Spleen (tissue), 11 donors: Measurements from ENCODE around the gene NECTIN4. TPM values are rescaled to one million over a fixed set of nuclear protein-coding genes. Genes with fewer than 3 reads are reported as not detected.
"Not testable (repeated sequence)": the region's sequence is repeated elsewhere in the genome, so short reads cannot be mapped to it uniquely, and the experiment has no call there.

ENCODE experiments used
- DNase-seq: peaks from one replicate; pipeline ENCODE4 v3.0.0-alpha.2; 2020
- H3K27ac ChIP-seq, 8 donors: fragments of 200-600 bp; sonication (generic) in 7 of 8; 1 replicate in 4 of 8; 2 replicates in 4 of 8; pipeline versions ENCODE4 v1.5.0 to v1.8.0; 2016 to 2021; ENCODE audit warnings: inconsistent platforms in 4 of 8, mild to moderate bottlenecking in 4 of 8, moderate library complexity in 1 of 8
- H3K27me3 ChIP-seq, 7 donors: fragments of 200-600 bp; sonication (generic) in 6 of 7; replicated peaks in 1 of 7; 1 replicate in 4 of 7; 2 replicates in 3 of 7; pipeline versions ENCODE4 v1.5.0 to v1.8.0; 2016 to 2021; ENCODE audit warnings: inconsistent platforms in 3 of 7, mild to moderate bottlenecking in 1 of 7
- H3K36me3 ChIP-seq, 6 donors: fragments of 200-600 bp; sonication (generic) in 5 of 6; 1 replicate in 4 of 6; 2 replicates in 2 of 6; pipeline versions ENCODE4 v1.5.0 to v1.8.0; 2016 to 2021; ENCODE audit warnings: inconsistent platforms in 2 of 6
- H3K4me1 ChIP-seq, 6 donors: fragments of 200-600 bp; sonication (generic) in 5 of 6; 1 replicate in 3 of 6; 2 replicates in 3 of 6; pipeline versions ENCODE4 v1.5.0 to v1.8.0; 2016 to 2021; ENCODE audit warnings: inconsistent platforms in 3 of 6
- H3K4me3 ChIP-seq, 8 donors: fragments of 200-600 bp; sonication (generic) in 7 of 8; 1 replicate in 4 of 8; 2 replicates in 4 of 8; pipeline versions ENCODE4 v1.5.0 to v1.8.0; 2016 to 2021; ENCODE audit warnings: inconsistent platforms in 4 of 8, mild to moderate bottlenecking in 4 of 8, moderate library complexity in 2 of 8
- H3K9me3 ChIP-seq, 8 donors: fragments of 200-600 bp; sonication (generic) in 7 of 8; 1 replicate in 4 of 8; 2 replicates in 4 of 8; pipeline versions ENCODE4 v1.5.0 to v1.8.0; 2016 to 2021; ENCODE audit warnings: inconsistent platforms in 4 of 8
- CTCF ChIP-seq, 11 experiments: fragments of 200-600 bp in 7 of 11; fragments of 450-650 bp in 4 of 11; sonication (generic) in 4 of 11; IDR thresholded peaks in 8 of 11; conservative IDR thresholded peaks in 3 of 11; 1 replicate in 7 of 11; 2 replicates in 4 of 11; pipeline versions ENCODE4 v1.4.0 to v1.8.0; 2016 to 2021; ENCODE audit warnings: antibody characterized with exemption in 11 of 11, inconsistent platforms in 4 of 11, mild to moderate bottlenecking in 1 of 11
- POLR2A ChIP-seq, 3 donors: fragments of 450-650 bp; IDR thresholded peaks; one replicate each; pipeline ENCODE4 v1.5.1; 2017; ENCODE audit warnings: antibody characterized with exemption in 3 of 3, mild to moderate bottlenecking in 1 of 3
- POLR2AphosphoS5 ChIP-seq, 3 donors: sonication (generic); formaldehyde crosslinking; IDR thresholded peaks; one replicate each; pipeline ENCODE4 v1.5.1; 2017; ENCODE audit warnings: antibody characterized with exemption in 3 of 3
- WGBS, 5 donors: extraction: QIAGEN DNeasy Blood & Tissue Kit in 3 of 5; methylation state at CpG; one replicate each; pipeline versions ENCODE4 v1.1.5 to v1.1.7; 2013 to 2018; 5-methylcytosine and 5-hydroxymethylcytosine counted together
- intact Hi-C: fragments of 100-400 bp; cut with DNase I; formaldehyde crosslinking; loops from one replicate; pipeline ENCODE4 v1.15.0; 2023; ENCODE audit warnings: low total_unique reads
- polyA plus RNA-seq, 3 donors: library from polyadenylated mRNA; stranded (reverse); fragments of 200-250 nt; gene quantifications; one replicate each; pipeline ENCODE4 v1.2.1, GENCODE V29; 2013
- total RNA-seq, 7 donors: library from RNA; depleted of rRNA in 3 of 7; stranded (reverse); fragments of >200 nt in 3 of 7; fragmentation: NEBNext Ultra II Directional in 4 of 7; extraction: Animal tissue kit (Norgen Biotek cat#: 25700) in 4 of 7; gene quantifications; one replicate each; pipeline versions ENCODE4 v1.1.0 to v1.2.1, GENCODE V29; 2016 to 2021
- donor health status: healthy with polysubstance abuse.
- donor health status: DM: no; HTN: no; CAD: no; lungs with moderate emphysema.
- donor health status: DM: no; HTN: no; CAD: no.
- donor health status: Bipolar disorder and iron deficiency.
- donor health status: healthy.
- donor health status: DM: no; HTN: no; CAD: no.
- donor health status: DM: yes; HTN: yes; CAD: no.

NECTIN4 gene
- total and polyA plus RNA-seq, 10 donors, result 0.03 to 0.06 (median 0.04) TPM; not detected in 7

DNA sequence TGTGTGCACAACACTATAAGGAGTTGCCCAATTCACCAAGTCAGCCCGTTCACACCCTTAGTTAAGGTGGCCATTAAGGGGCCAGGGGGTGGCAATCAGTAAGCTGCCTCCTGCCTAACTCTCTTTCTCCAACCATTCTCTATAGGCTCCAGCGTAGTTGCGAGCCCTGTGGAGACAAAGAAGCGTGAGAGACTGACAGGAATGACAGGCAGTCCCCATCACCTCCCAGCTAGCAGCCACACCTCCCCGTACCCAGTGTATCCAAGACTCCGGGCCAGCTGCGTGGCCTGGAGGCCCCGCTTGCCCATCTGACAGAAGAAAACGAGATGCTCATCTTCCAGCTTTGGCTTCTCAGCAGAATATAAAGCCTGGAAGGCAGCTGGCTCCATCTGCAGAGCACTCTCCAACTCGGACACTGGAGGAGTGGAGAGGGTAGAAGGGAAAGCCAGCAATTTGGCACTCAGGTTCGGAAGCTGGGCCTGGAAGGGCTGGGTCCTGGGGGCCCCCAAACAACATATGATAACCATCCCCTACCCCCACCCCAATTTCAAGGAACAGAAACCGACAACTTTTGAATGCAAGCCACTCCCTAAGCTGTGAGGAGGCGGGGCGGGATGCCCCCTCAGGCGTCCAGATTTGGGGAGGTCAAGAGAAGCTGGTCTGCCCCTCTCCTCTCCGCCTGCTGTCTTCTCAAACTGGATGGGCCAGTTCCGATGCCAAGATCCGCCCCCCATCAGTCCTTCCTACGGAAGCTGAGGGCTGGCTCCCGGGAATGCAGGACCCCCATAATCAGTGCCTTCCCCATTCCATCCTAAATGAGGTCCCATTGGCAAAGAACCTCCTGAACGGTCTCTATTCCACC is 51.5 kb downstream of the NECTIN4 start:
- Histone ChIP-seq H3K4me1 (peaks cover 4 to 82% (median 49%) of the 10 kb centered on the region in 6 donors), H3K9me3 (no peaks in the 10 kb centered on the region), H3K27me3 (no peaks in the 10 kb centered on the region), H3K4me3 (peak overlapping the region; percentile 46 to 89 (median 60)), H3K27ac (peak overlapping the region; percentile 63 to 89 (median 78)), H3K36me3 (peaks cover 5 to 66% (median 40%) of the 10 kb centered on the region in 6 donors)
- DNase-seq, result no peak
- WGBS, 5 donors, result 69 to 72% (median 70%) methylated on average over 21 of the region's 21 CpGs
- intact Hi-C loops, result no loop called here
- TF ChIP-seq POLR2AphosphoS5 (IDR thresholded peaks at IDR 0.05) (no peak), CTCF (IDR thresholded peaks at IDR 0.05 in 8 of 11, conservative IDR thresholded peaks at IDR 0.05 in 3 of 11) (no peak), POLR2A (IDR thresholded peaks at IDR 0.05) (no peak)

GRCh38 chr1:161033751-161034150 is 55.6 kb downstream of the NECTIN4 start:
- H3K36me3 ChIP-seq, result peaks cover 0 to 25% (median under 1%) of the 10 kb centered on the region in 6 donors
- no peak overlapping the region for H3K4me3 ChIP-seq
- intact Hi-C loops, result no loop called here
- H3K9me3 ChIP-seq, result no peaks in the 10 kb centered on the region
- peaks cover 0 to 62% (median 25%) of the 10 kb centered on the region in 6 donors for H3K4me1 ChIP-seq
- TF ChIP-seq POLR2AphosphoS5 (IDR thresholded peaks at IDR 0.05), result no peak
- TF ChIP-seq CTCF (IDR thresholded peaks at IDR 0.05 in 8 of 11, conservative IDR thresholded peaks at IDR 0.05 in 3 of 11), result no peak
- TF ChIP-seq POLR2A (IDR thresholded peaks at IDR 0.05), result no peak
- 95 to 98% (median 97%) methylated on average over 3 of the region's 3 CpGs for WGBS, 5 donors
- H3K27me3 ChIP-seq, result no peaks in the 10 kb centered on the region
- DNase-seq, result no peak
- H3K27ac ChIP-seq, result no peak overlapping the region

DNA sequence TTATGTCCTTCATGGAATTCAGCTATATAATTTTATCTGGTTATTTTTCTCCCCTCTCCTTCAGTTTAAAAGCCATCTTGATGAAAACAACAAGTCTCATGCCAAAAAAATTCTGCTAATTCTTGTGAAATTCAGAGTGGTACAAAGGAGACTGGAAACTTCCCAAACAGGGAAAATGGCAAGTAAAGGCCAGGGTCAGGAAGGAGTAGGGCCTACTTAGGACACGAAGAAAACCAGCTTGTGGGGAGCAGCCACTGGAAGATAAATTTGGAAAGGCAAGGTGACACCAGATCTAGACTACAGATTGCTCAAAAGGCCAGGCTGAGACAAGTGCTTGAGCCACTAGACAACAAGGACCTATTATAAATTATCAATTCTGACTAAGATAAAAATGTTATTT is 56.9 kb downstream of the NECTIN4 start:
- Histone ChIP-seq H3K4me1 (peaks cover 0 to 48% (median 11%) of the 10 kb centered on the region in 6 donors), H3K27ac (no peak overlapping the region), H3K9me3 (no peaks in the 10 kb centered on the region), H3K36me3 (peaks cover 0 to 11% (median 0%) of the 10 kb centered on the region in 6 donors), H3K27me3 (no peaks in the 10 kb centered on the region), H3K4me3 (no peak overlapping the region)
- intact Hi-C loops, result no loop called here
- no peak for DNase-seq
- TF ChIP-seq POLR2AphosphoS5 (IDR thresholded peaks at IDR 0.05) (no peak), CTCF (IDR thresholded peaks at IDR 0.05 in 8 of 11, conservative IDR thresholded peaks at IDR 0.05 in 3 of 11) (no peak), POLR2A (IDR thresholded peaks at IDR 0.05) (no peak)
- WGBS, 5 donors, result 56 to 68% (median 64%) methylated on average over 1 of the region's 1 CpG

- Histone ChIP-seq H3K9me3 (peaks cover 0 to 4% (median 0%) of the 10 kb centered on the region in 8 donors), H3K36me3 (peaks cover 0 to 6% (median 0%) of the 10 kb centered on the region in 6 donors), H3K27me3 (no peaks in the 10 kb centered on the region), H3K27ac (no peak overlapping the region), H3K4me1 (peaks cover 0 to 43% (median 10%) of the 10 kb centered on the region in 6 donors), H3K4me3 (no peak overlapping the region)
- WGBS, 5 donors, result 49 to 57% (median 51%) methylated on average over 2 of the region's 2 CpGs
- TF ChIP-seq CTCF (IDR thresholded peaks at IDR 0.05 in 8 of 11, conservative IDR thresholded peaks at IDR 0.05 in 3 of 11), result no peak
- TF ChIP-seq POLR2A (IDR thresholded peaks at IDR 0.05), result no peak
- TF ChIP-seq POLR2AphosphoS5 (IDR thresholded peaks at IDR 0.05), result no peak
- no peak for DNase-seq
- intact Hi-C loops, result no loop called here
Observed at GRCh38 chr1:161031874-161032273, 57.5 kb downstream of the NECTIN4 start.

- WGBS, 5 donors, result 96 to 99% (median 97%) methylated on average over 17 to 32 of the region's 32 CpGs
- H3K27ac ChIP-seq, result not testable (repeated sequence)
Observed at GRCh38 chr1:161029466-161029865, 59.9 kb downstream of the NECTIN4 start.

GRCh38 chr1:161026954-161027353 is 62.4 kb downstream of the NECTIN4 start:
- H3K27me3 ChIP-seq, H3K4me1 ChIP-seq, DNase-seq, intact Hi-C loops, H3K9me3 ChIP-seq, H3K36me3 ChIP-seq, H3K27ac ChIP-seq, H3K4me3 ChIP-seq: not testable (repeated sequence)
- 53 to 82% (median 70%) methylated on average over 1 of the region's 1 CpG for WGBS, 5 donors

More at GRCh38 chr1:161029466-161029865, 59.9 kb downstream of the NECTIN4 start:
- H3K27me3 ChIP-seq, intact Hi-C loops, H3K9me3 ChIP-seq, H3K36me3 ChIP-seq, DNase-seq, H3K4me3 ChIP-seq: not testable (repeated sequence)
- peaks cover 0 to 24% (median 5%) of the 10 kb centered on the region in 6 donors for H3K4me1 ChIP-seq
